ENCODE results near the gene FBXL5. TPM values are rescaled to one million over a fixed set of nuclear protein-coding genes. Genes with fewer than 3 reads are reported as not detected.

The FBXL5 gene
- total RNA-seq, 1 experiment from 2014 or later, result 59.7 TPM

GRCh38 chr4:15658781-15659180 is 3.6 kb upstream of the FBXL5 start:
- BruUV-seq (replicated peaks), result no TSS peak
- CTCF ChIA-PET, result no interaction called here
- no peak for TF ChIP-seq EZH2 (IDR thresholded peaks at IDR 0.05; ENCODE audit: borderline replicate concordance, low read depth, low read length, poor library complexity, severe bottlenecking)
- TF ChIP-seq CTCF (conservative IDR thresholded peaks at IDR 0.05; ENCODE audit: low read depth, low read length), result no peak
- Histone ChIP-seq H3K4me1 (ENCODE audit: insufficient read depth, low read length, poor library complexity, severe bottlenecking) (peaks cover 21% of the 10 kb centered on the region), H3K36me3 (ENCODE audit: insufficient read depth, low read length, poor library complexity, severe bottlenecking) (no peaks in the 10 kb centered on the region), H3K9me3 (ENCODE audit: low read depth, low read length, poor library complexity, severe bottlenecking) (no peaks in the 10 kb centered on the region), H3K27me3 (replicated peaks; ENCODE audit: insufficient read depth, low read depth, low read length, poor library complexity) (no peaks in the 10 kb centered on the region), H3K27ac (ENCODE audit: low read depth, low read length, poor library complexity, severe bottlenecking) (peak overlapping the region; percentile 76), H3K4me3 (ENCODE audit: low read depth, low read length, poor library complexity, severe bottlenecking) (no peak overlapping the region)
- intact Hi-C loops (cut with micrococcal nuclease; ENCODE audit: unreplicated experiment), result no loop called here
- POLR2A ChIA-PET (ENCODE audit: low non-redundant PET), result interaction anchor here (0.7 kb wide), 1 partner anchor 158 kb away, joined by 3 read pairs; no protein-coding TSS in a partner anchor
- no peak for DNase-seq (ENCODE audit: low spot score)

GRCh38 chr4:15658136-15658770 is 3.1 kb upstream of the FBXL5 start:
- intact Hi-C loops (cut with micrococcal nuclease; ENCODE audit: unreplicated experiment), result no loop called here
- Histone ChIP-seq H3K27me3 (replicated peaks; ENCODE audit: insufficient read depth, low read depth, low read length, poor library complexity) (no peaks in the 10 kb centered on the region), H3K36me3 (ENCODE audit: insufficient read depth, low read length, poor library complexity, severe bottlenecking) (no peaks in the 10 kb centered on the region), H3K4me1 (ENCODE audit: insufficient read depth, low read length, poor library complexity, severe bottlenecking) (peaks cover 21% of the 10 kb centered on the region), H3K4me3 (ENCODE audit: low read depth, low read length, poor library complexity, severe bottlenecking) (no peak overlapping the region), H3K9me3 (ENCODE audit: low read depth, low read length, poor library complexity, severe bottlenecking) (no peaks in the 10 kb centered on the region), H3K27ac (ENCODE audit: low read depth, low read length, poor library complexity, severe bottlenecking) (peak overlapping the region; percentile 3)
- BruUV-seq (replicated peaks), result no TSS peak
- POLR2A ChIA-PET (ENCODE audit: low non-redundant PET), result no interaction called here
- DNase-seq (ENCODE audit: low spot score), result no peak
- CTCF ChIA-PET, result no interaction called here
- TF ChIP-seq CTCF (conservative IDR thresholded peaks at IDR 0.05; ENCODE audit: low read depth, low read length), result no peak
- no peak for TF ChIP-seq EZH2 (IDR thresholded peaks at IDR 0.05; ENCODE audit: borderline replicate concordance, low read depth, low read length, poor library complexity, severe bottlenecking)

GRCh38 chr4:15657366-15657765 is 2.2 kb upstream of the FBXL5 start:
- ChIA-PET CTCF (no interaction called here), POLR2A (ENCODE audit: low non-redundant PET) (interaction anchor here (0.6 kb wide), 1 partner anchor 327 kb away, joined by 4 read pairs; no protein-coding TSS in a partner anchor)
- TF ChIP-seq EZH2 (IDR thresholded peaks at IDR 0.05; ENCODE audit: borderline replicate concordance, low read depth, low read length, poor library complexity, severe bottlenecking) (no peak), CTCF (conservative IDR thresholded peaks at IDR 0.05; ENCODE audit: low read depth, low read length) (no peak)
- H3K27ac ChIP-seq (ENCODE audit: low read depth, low read length, poor library complexity, severe bottlenecking), result peak overlapping the region; percentile 3
- BruUV-seq (replicated peaks), result no TSS peak
- H3K36me3 ChIP-seq (ENCODE audit: insufficient read depth, low read length, poor library complexity, severe bottlenecking), result no peaks in the 10 kb centered on the region
- H3K9me3 ChIP-seq (ENCODE audit: low read depth, low read length, poor library complexity, severe bottlenecking), result no peaks in the 10 kb centered on the region
- H3K27me3 ChIP-seq (replicated peaks; ENCODE audit: insufficient read depth, low read depth, low read length, poor library complexity), result no peaks in the 10 kb centered on the region
- H3K4me3 ChIP-seq (ENCODE audit: low read depth, low read length, poor library complexity, severe bottlenecking), result no peak overlapping the region
- intact Hi-C loops (cut with micrococcal nuclease; ENCODE audit: unreplicated experiment), result no loop called here
- DNase-seq (ENCODE audit: low spot score), result no peak
- H3K4me1 ChIP-seq (ENCODE audit: insufficient read depth, low read length, poor library complexity, severe bottlenecking), result peaks cover 29% of the 10 kb centered on the region
